ENCODE results near the gene TRIM5. TPM values are rescaled to one million over a fixed set of nuclear protein-coding genes. Genes with fewer than 3 reads are reported as not detected.

TRIM5 gene
- polyA plus RNA-seq, 1 donor (not counting 4 experiments of a cell fraction or from before 2014, with no cell fraction given): 34.6 TPM

DNA sequence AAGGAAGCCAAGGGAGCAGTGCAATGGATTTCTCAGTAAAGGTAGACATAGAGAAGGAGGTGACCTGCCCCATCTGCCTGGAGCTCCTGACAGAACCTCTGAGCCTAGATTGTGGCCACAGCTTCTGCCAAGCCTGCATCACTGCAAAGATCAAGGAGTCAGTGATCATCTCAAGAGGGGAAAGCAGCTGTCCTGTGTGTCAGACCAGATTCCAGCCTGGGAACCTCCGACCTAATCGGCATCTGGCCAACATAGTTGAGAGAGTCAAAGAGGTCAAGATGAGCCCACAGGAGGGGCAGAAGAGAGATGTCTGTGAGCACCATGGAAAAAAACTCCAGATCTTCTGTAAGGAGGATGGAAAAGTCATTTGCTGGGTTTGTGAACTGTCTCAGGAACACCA, 11.3 kb upstream of the TRIM5 start:
- no peak overlapping the region for H2AFZ ChIP-seq (ENCODE audit: control insufficient read depth, low read length)
- H3K27ac ChIP-seq (ENCODE audit: control insufficient read depth, insufficient read depth, low read length): no peak overlapping the region
- H3K4me1 ChIP-seq (ENCODE audit: control insufficient read depth, extremely low read depth, insufficient read depth, low read length): no peaks in the 10 kb centered on the region
- H3K79me2 ChIP-seq (ENCODE audit: control insufficient read depth, insufficient read depth, low read length): peaks cover 3% of the 10 kb centered on the region
- dilution Hi-C loops (cut with MboI; ENCODE audit: extremely low pct_ligation_motif_present, low sequenced_read_pairs): no loop called here
- FAIRE-seq: no peak
- TF ChIP-seq, protein P1, sequence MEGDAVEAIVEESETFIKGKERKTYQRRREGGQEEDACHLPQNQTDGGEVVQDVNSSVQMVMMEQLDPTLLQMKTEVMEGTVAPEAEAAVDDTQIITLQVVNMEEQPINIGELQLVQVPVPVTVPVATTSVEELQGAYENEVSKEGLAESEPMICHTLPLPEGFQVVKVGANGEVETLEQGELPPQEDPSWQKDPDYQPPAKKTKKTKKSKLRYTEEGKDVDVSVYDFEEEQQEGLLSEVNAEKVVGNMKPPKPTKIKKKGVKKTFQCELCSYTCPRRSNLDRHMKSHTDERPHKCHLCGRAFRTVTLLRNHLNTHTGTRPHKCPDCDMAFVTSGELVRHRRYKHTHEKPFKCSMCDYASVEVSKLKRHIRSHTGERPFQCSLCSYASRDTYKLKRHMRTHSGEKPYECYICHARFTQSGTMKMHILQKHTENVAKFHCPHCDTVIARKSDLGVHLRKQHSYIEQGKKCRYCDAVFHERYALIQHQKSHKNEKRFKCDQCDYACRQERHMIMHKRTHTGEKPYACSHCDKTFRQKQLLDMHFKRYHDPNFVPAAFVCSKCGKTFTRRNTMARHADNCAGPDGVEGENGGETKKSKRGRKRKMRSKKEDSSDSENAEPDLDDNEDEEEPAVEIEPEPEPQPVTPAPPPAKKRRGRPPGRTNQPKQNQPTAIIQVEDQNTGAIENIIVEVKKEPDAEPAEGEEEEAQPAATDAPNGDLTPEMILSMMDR (optimal IDR thresholded peaks at IDR 0.05 in 1 of 3, IDR thresholded peaks at IDR 0.05 in 1 of 3, conservative IDR thresholded peaks at IDR 0.05 in 1 of 3; ENCODE audit: extremely low read depth in 1 of 3, insufficient read depth in 2 of 3, low read length in 3 of 3): no peak
- TF ChIP-seq EZH2 (IDR thresholded peaks at IDR 0.05; ENCODE audit: low read length): no peak
- no peak overlapping the region for H3K4me2 ChIP-seq (ENCODE audit: control insufficient read depth, extremely low read depth, insufficient read depth, low read depth, low read length)
- H4K20me1 ChIP-seq (ENCODE audit: control insufficient read depth, extremely low read depth, insufficient read depth, low read length): no peaks in the 10 kb centered on the region
- peaks cover 0 to 14% of the 10 kb centered on the region in 2 experiments for H3K36me3 ChIP-seq (ENCODE audit: control insufficient read depth in 2 of 2, extremely low read depth in 1 of 2, insufficient read depth in 2 of 2, low read length in 2 of 2)
- no peaks in the 10 kb centered on the region for H3K9me1 ChIP-seq (ENCODE audit: control insufficient read depth, extremely low read depth, insufficient read depth, low read length)
- H3K27me3 ChIP-seq (ENCODE audit: control insufficient read depth, extremely low read depth, insufficient read depth, low read length): no peaks in the 10 kb centered on the region
- H3K9me3 ChIP-seq (ENCODE audit: control insufficient read depth, low read depth, low read length): no peaks in the 10 kb centered on the region
- H3K9ac ChIP-seq (ENCODE audit: control insufficient read depth, extremely low read depth, insufficient read depth, low read length): no peak overlapping the region
- no peak overlapping the region for H3K4me3 ChIP-seq (ENCODE audit: control insufficient read depth in 2 of 3, extremely low read depth in 1 of 3, insufficient read depth in 2 of 3, low read depth in 1 of 3, low read length in 3 of 3)
- DNase-seq (ENCODE audit: low read depth, low spot score): no peak

DNA sequence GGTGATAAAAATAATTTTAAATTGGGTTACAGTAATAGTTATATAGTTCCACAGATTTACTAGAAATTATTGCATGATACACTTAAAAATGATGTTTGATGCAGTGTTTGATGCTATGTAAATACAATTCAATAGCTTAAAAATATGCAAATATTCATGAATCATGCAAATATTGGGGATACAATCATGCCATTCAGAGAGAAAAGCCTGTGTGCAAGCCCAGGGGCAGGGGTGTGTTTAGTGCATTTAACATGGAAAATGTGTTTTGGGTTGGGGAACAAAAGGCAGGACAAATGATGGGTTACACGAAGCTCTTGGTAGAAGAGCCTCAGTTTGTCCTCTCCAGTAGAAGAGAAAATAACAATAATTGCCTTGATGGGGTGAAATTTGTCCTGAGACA, 10.7 kb upstream of the TRIM5 start:
- Histone ChIP-seq H3K4me2 (ENCODE audit: control insufficient read depth, extremely low read depth, insufficient read depth, low read depth, low read length) (no peak overlapping the region), H3K9me1 (ENCODE audit: control insufficient read depth, extremely low read depth, insufficient read depth, low read length) (no peaks in the 10 kb centered on the region), H3K36me3 (ENCODE audit: control insufficient read depth in 2 of 2, extremely low read depth in 1 of 2, insufficient read depth in 2 of 2, low read length in 2 of 2) (peaks cover 0 to 14% of the 10 kb centered on the region in 2 experiments), H2AFZ (ENCODE audit: control insufficient read depth, low read length) (no peak overlapping the region), H4K20me1 (ENCODE audit: control insufficient read depth, extremely low read depth, insufficient read depth, low read length) (no peaks in the 10 kb centered on the region), H3K9me3 (ENCODE audit: control insufficient read depth, low read depth, low read length) (no peaks in the 10 kb centered on the region), H3K4me1 (ENCODE audit: control insufficient read depth, extremely low read depth, insufficient read depth, low read length) (no peaks in the 10 kb centered on the region), H3K27ac (ENCODE audit: control insufficient read depth, insufficient read depth, low read length) (no peak overlapping the region), H3K27me3 (ENCODE audit: control insufficient read depth, extremely low read depth, insufficient read depth, low read length) (no peaks in the 10 kb centered on the region), H3K79me2 (ENCODE audit: control insufficient read depth, insufficient read depth, low read length) (peaks cover 8% of the 10 kb centered on the region), H3K9ac (ENCODE audit: control insufficient read depth, extremely low read depth, insufficient read depth, low read length) (no peak overlapping the region), H3K4me3 (ENCODE audit: control insufficient read depth in 2 of 3, extremely low read depth in 1 of 3, insufficient read depth in 2 of 3, low read depth in 1 of 3, low read length in 3 of 3) (no peak overlapping the region)
- no peak for DNase-seq (ENCODE audit: low read depth, low spot score)
- TF ChIP-seq, protein P1 (optimal IDR thresholded peaks at IDR 0.05 in 1 of 3, IDR thresholded peaks at IDR 0.05 in 1 of 3, conservative IDR thresholded peaks at IDR 0.05 in 1 of 3; ENCODE audit: extremely low read depth in 1 of 3, insufficient read depth in 2 of 3, low read length in 3 of 3): no peak
- no peak for TF ChIP-seq EZH2 (IDR thresholded peaks at IDR 0.05; ENCODE audit: low read length)
- FAIRE-seq: no peak
- dilution Hi-C loops (cut with MboI; ENCODE audit: extremely low pct_ligation_motif_present, low sequenced_read_pairs): no loop called here

Data from keratinocyte (primary cell).